ENCODE data around the gene NBAS.

Gene NBAS

DNA sequence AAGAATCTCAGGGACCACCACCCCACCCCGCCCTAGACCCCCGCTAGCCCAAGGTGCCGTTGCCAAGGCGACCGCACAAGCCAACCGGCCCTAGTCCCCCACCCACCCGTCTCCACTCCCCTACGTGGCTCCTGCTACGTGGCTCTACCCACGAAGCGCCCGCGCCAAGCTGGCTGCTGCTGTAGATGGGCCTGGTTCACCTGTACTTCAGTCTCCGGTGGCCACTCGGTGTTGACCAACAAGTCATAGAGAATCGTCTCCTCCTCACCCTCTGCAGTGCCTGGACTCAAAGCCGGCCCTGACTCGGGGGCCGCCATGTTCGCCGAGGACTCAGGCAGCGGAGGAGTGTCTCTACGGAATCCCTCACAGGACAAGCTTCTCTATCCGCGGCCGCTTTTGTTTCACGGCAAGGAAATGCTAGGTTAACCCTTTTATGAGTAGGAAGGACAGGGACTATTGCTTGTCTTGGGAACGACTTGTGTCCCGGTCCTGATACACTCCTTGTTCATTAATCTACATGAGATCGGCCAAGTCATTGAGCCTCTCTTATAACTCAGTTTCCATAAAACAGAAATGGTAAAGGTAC, at the start of gene NBAS:
NBAS (minus strand) TSS at position 347 of the 586 bp plus-strand sequence; CDS start at position 317, 30 bp downstream.
- FAIRE-seq, result peak; percentile 88

GRCh38 chr2:15610430-15610952, 49.4 kb upstream of the NBAS start:
- FAIRE-seq, result no peak

- no peak for FAIRE-seq
Measured at GRCh38 chr2:15609341-15610042, 48.4 kb upstream of the NBAS start.

GRCh38 chr2:15608392-15608761, 47.2 kb upstream of the NBAS start:
- FAIRE-seq, result no peak

DNA sequence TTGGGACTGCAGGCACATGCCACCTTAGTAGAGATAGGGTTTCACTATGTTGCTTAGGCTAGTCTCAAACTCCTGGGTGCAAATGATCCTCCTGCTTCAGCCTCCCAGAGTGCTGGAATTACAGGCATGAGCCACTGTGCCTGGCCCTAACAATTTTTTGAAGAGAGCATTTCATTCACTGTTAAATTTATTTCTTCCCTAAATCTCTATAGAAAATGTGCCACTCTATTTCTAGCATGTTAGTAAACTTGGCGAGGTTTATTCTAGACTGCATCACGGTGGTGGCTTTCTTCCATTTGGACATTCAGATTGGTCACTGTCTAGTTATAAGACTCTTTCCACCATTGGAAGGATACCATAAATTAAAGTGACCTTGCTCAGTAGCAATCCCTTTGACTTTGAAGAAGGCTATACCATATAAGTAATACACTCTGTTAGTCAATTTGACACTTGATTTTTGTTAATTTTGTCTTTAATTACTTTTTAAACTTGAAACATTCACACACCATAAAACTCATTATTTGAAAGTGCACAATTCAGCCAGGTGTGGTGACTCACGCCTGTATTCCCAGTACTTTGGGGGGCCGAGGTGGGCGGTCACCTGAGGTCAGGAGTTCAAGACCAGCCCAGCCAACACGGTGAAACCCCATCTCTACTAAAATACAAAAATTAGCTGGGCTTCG, 46.7 kb upstream of the NBAS start:
- FAIRE-seq, result no peak

GRCh38 chr2:15606481-15607441, 45.6 kb upstream of the NBAS start:
- FAIRE-seq, result no peak

DNA sequence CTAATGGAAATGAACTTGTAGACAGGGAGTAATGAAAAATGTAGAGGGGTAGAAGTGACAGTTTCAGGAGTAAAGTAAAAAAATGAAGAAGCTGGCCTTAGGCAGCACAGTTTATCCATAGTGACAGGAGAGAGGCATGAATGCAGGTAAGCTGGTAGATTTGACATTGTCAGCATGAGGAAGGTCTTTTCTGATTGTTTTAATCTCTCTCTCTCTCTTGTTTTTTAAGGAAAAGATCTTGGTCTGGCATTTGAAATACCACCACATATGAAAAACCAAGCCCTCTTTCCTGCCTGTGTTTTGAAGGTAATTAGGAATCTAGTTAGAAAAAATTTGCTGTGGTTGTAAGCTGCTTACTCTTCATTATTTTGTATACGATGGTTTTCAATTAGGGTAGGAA, 44.6 kb upstream of the NBAS start:
- FAIRE-seq, result no peak

DNA sequence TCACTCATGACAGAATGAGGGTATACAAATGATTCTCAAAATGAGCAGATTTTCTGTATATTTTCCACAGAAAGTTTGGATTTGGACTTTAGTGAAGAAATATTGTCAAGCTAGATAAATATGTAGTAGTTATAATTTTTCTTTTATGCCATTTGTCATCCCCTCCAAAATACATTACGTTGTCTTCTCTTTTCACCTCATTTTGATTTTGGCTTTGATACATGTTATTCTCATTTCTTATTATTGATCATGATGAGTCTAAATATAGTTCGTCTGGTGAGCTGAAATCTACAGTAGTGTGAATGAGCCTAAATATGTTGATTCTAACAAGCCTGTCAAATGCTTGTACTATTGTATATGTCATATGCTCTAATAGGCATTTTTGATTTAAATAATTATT, 42.8 kb upstream of the NBAS start:
- FAIRE-seq, result no peak

GRCh38 chr2:15603044-15603765, 42.1 kb upstream of the NBAS start:
- FAIRE-seq, result no peak

- FAIRE-seq, result no peak
Measured at GRCh38 chr2:15602393-15602792, 41.3 kb upstream of the NBAS start.

GRCh38 chr2:15601681-15602080, 40.5 kb upstream of the NBAS start:
- no peak for FAIRE-seq

GRCh38 chr2:15599994-15600393, 38.9 kb upstream of the NBAS start:
- FAIRE-seq, result no peak

DNA sequence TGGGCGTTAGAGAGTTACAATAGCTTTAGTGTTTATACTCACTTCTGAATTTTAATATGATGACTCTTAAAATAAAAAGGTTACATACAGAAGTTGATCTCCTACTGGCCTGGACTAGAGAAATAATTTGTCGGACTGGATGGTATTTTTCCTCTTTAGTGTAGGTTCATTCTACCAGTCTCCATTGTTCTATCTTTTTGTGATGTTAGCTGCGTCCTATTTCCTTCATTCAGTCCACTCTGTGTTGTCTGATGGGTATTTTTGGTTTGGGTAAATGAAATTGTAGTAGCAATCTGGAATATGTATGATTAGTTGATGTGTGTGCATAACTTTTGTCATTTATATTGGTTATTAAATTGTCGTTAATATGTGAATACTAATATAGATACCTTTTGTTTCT, 35.8 kb upstream of the NBAS start:
- FAIRE-seq, result no peak

GRCh38 chr2:15596350-15596749, 35.2 kb upstream of the NBAS start:
- FAIRE-seq, result no peak

DNA sequence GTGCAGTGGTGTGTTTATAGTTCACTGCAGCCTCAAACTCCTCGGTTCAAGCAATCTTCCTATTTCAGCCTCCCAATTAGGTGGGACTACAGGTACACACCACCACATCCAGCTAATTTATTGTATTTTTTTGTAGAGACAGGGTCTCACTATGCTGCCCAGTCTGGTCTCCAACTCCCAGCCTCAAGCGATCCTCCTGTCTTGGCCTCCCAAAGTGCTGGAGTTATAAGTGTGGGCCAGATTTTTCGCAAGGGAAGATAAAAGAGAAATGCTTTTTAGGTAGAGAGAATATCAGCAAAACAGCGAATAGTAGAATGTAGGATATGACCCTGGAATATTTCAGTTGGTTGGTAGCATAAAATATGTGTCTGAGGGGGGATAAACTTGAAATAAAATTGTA, 34.8 kb upstream of the NBAS start:
- no peak for FAIRE-seq

- FAIRE-seq, result no peak
Measured at GRCh38 chr2:15595342-15595905, 34.3 kb upstream of the NBAS start.

GRCh38 chr2:15594291-15595256, 33.4 kb upstream of the NBAS start:
- FAIRE-seq, result no peak

- no peak for FAIRE-seq
Measured at GRCh38 chr2:15593327-15593705, 32.2 kb upstream of the NBAS start.

GRCh38 chr2:15591692-15592463, 30.7 kb upstream of the NBAS start, which contains the start of gene DDX1:
Gene DDX1, plus strand, starts transcription at chr2:15591868. Its CDS starts 66 bp downstream, at chr2:15591934.
- FAIRE-seq, result no peak

GRCh38 chr2:15591373-15591691, 30.2 kb upstream of the NBAS start:
- no peak for FAIRE-seq
